ENCODE data around the gene PRF1.
"Not testable (repeated sequence)": the region's sequence is repeated elsewhere in the genome, so short reads cannot be mapped to it uniquely, and the experiment has no call there.

The PRF1 gene

GRCh38 chr10:70602665-70603448 lies at the start of gene PRF1:
Gene PRF1, minus strand, starts transcription at chr10:70602741. Its CDS starts 1,839 bp downstream, at chr10:70600902.
- no peak for DNase-seq (ENCODE audit: low spot score)

- no peak for DNase-seq (ENCODE audit: low spot score)
These were observed 49.1 kb upstream of the PRF1 start for GRCh38 chr10:70651661-70652060.

GRCh38 chr10:70650718-70651117 lies 48.2 kb upstream of the PRF1 start:
- DNase-seq (ENCODE audit: low spot score) = no peak

- DNase-seq (ENCODE audit: low spot score) = no peak
These were observed 47.6 kb upstream of the PRF1 start for GRCh38 chr10:70650104-70650503.

- peak; percentile 43 for DNase-seq (ENCODE audit: low spot score)
These were observed 47.0 kb upstream of the PRF1 start for GRCh38 chr10:70649526-70649925.

GRCh38 chr10:70648427-70648826 lies 45.9 kb upstream of the PRF1 start:
- DNase-seq (ENCODE audit: low spot score) = no peak

GRCh38 chr10:70647086-70647485 lies 44.5 kb upstream of the PRF1 start:
- DNase-seq (ENCODE audit: low spot score) = no peak

- not testable (repeated sequence) for DNase-seq (ENCODE audit: low spot score)
These were observed 42.4 kb upstream of the PRF1 start for GRCh38 chr10:70644959-70645358.

GRCh38 chr10:70643272-70643671 lies 40.7 kb upstream of the PRF1 start:
- DNase-seq (ENCODE audit: low spot score) = not testable (repeated sequence)

- DNase-seq (ENCODE audit: low spot score) = not testable (repeated sequence)
These were observed 37.3 kb upstream of the PRF1 start for GRCh38 chr10:70639640-70640383.

- not testable (repeated sequence) for DNase-seq (ENCODE audit: low spot score)
These were observed 32.0 kb upstream of the PRF1 start for GRCh38 chr10:70634515-70634914.

- no peak for DNase-seq (ENCODE audit: low spot score)
These were observed 31.5 kb upstream of the PRF1 start for GRCh38 chr10:70634011-70634410.

GRCh38 chr10:70631735-70632134 lies 29.2 kb upstream of the PRF1 start:
- not testable (repeated sequence) for DNase-seq (ENCODE audit: low spot score)

GRCh38 chr10:70629338-70629737 lies 26.8 kb upstream of the PRF1 start:
- no peak for DNase-seq (ENCODE audit: low spot score)

- no peak for DNase-seq (ENCODE audit: low spot score)
These were observed 23.5 kb upstream of the PRF1 start for GRCh38 chr10:70626056-70626455.

- no peak for DNase-seq (ENCODE audit: low spot score)
These were observed 20.7 kb upstream of the PRF1 start for GRCh38 chr10:70622981-70623844.

GRCh38 chr10:70622541-70622940 lies 20.0 kb upstream of the PRF1 start:
- no peak for DNase-seq (ENCODE audit: low spot score)

GRCh38 chr10:70621503-70622078 lies 19.1 kb upstream of the PRF1 start:
- no peak for DNase-seq (ENCODE audit: low spot score)

- no peak for DNase-seq (ENCODE audit: low spot score)
These were observed 17.4 kb upstream of the PRF1 start for GRCh38 chr10:70620020-70620289.

- DNase-seq (ENCODE audit: low spot score) = peak; percentile 60
These were observed 16.9 kb upstream of the PRF1 start for GRCh38 chr10:70619271-70620019.

- DNase-seq (ENCODE audit: low spot score) = no peak
These were observed 16.1 kb upstream of the PRF1 start for GRCh38 chr10:70618663-70619062.

All from AG08396 (cell line).